HG03469 (cell line): ENCODE data around the gene MED27.

ENCODE experiments used
- ATAC-seq: cut with Tn5 transposase; IDR thresholded peaks from one replicate; pipeline ENCODE4 v1.9.1; 2021; ENCODE audit warnings: mild to moderate bottlenecking, moderate library complexity, moderate number of reproducible peaks; ENCODE audit not compliant: unreplicated experiment

The MED27 gene

GRCh38 chr9:131840751-131841702 is 238.6 kb downstream of the MED27 start:
- ATAC-seq: no peak

- ATAC-seq: no peak
Observed at GRCh38 chr9:131840220-131840619, 239.4 kb downstream of the MED27 start.

- ATAC-seq: no peak
Observed at GRCh38 chr9:131839281-131840084, 240.2 kb downstream of the MED27 start.

GRCh38 chr9:131838530-131839280 is 241.0 kb downstream of the MED27 start:
- ATAC-seq: no peak

GRCh38 chr9:131837836-131838235 is 241.8 kb downstream of the MED27 start:
- no peak for ATAC-seq

GRCh38 chr9:131837316-131837715 is 242.4 kb downstream of the MED27 start:
- ATAC-seq: no peak

- ATAC-seq: no peak
Observed at GRCh38 chr9:131836607-131837315, 242.9 kb downstream of the MED27 start.

GRCh38 chr9:131836021-131836420 is 243.6 kb downstream of the MED27 start:
- no peak for ATAC-seq

- ATAC-seq: no peak
Observed at GRCh38 chr9:131835151-131835910, 244.3 kb downstream of the MED27 start.

GRCh38 chr9:131834721-131835120 is 244.9 kb downstream of the MED27 start:
- no peak for ATAC-seq

GRCh38 chr9:131833906-131834305 is 245.8 kb downstream of the MED27 start:
- ATAC-seq: no peak

- ATAC-seq: no peak
Observed at GRCh38 chr9:131833083-131833482, 246.6 kb downstream of the MED27 start.

- no peak for ATAC-seq
Observed at GRCh38 chr9:131831380-131832165, 248.1 kb downstream of the MED27 start.

GRCh38 chr9:131827821-131828369 is 251.8 kb downstream of the MED27 start:
- no peak for ATAC-seq

- ATAC-seq: no peak
Observed at GRCh38 chr9:131826966-131827525, 252.6 kb downstream of the MED27 start.

GRCh38 chr9:131826053-131826452 is 253.6 kb downstream of the MED27 start:
- no peak for ATAC-seq

- ATAC-seq: no peak
Observed at GRCh38 chr9:131824953-131825495, 254.6 kb downstream of the MED27 start.

- ATAC-seq: no peak
Observed at GRCh38 chr9:131824155-131824594, 255.5 kb downstream of the MED27 start.
